HG03342 (cell line): Measurements from ENCODE around the gene CDK12.

Experiments
- ATAC-seq: cut with Tn5 transposase; IDR thresholded peaks from one replicate; pipeline ENCODE4 v1.9.1; 2021; ENCODE audit warnings: mild to moderate bottlenecking, moderate library complexity; ENCODE audit not compliant: unreplicated experiment

Gene CDK12

GRCh38 chr17:39547713-39548478 is 86.6 kb downstream of the CDK12 start:
- no peak for ATAC-seq

- no peak for ATAC-seq
Measured at GRCh38 chr17:39548494-39549225, 87.4 kb downstream of the CDK12 start.

- ATAC-seq, result no peak
Measured at GRCh38 chr17:39549747-39550573, 88.7 kb downstream of the CDK12 start.

- ATAC-seq, result no peak
Measured at GRCh38 chr17:39551879-39552278, 90.6 kb downstream of the CDK12 start.

- ATAC-seq, result no peak
Measured at GRCh38 chr17:39553341-39553945, 92.2 kb downstream of the CDK12 start.

- no peak for ATAC-seq
Measured at GRCh38 chr17:39555368-39555767, 94.1 kb downstream of the CDK12 start.

GRCh38 chr17:39556423-39556822 is 95.1 kb downstream of the CDK12 start:
- no peak for ATAC-seq

- no peak for ATAC-seq
Measured at GRCh38 chr17:39562395-39562794, 101.1 kb downstream of the CDK12 start.

GRCh38 chr17:39562976-39563375 is 101.7 kb downstream of the CDK12 start:
- no peak for ATAC-seq

- no peak for ATAC-seq
Measured at GRCh38 chr17:39563476-39563875, 102.2 kb downstream of the CDK12 start.

GRCh38 chr17:39564211-39564848 is 103.0 kb downstream of the CDK12 start:
- ATAC-seq, result no peak

- no peak for ATAC-seq
Measured at GRCh38 chr17:39566094-39566850, 105.0 kb downstream of the CDK12 start.

GRCh38 chr17:39568702-39569101 is 107.4 kb downstream of the CDK12 start:
- no peak for ATAC-seq

- ATAC-seq, result no peak
Measured at GRCh38 chr17:39569126-39569525, 107.8 kb downstream of the CDK12 start.

- ATAC-seq, result no peak
Measured at GRCh38 chr17:39572121-39572520, 110.8 kb downstream of the CDK12 start.

- ATAC-seq, result no peak
Measured at GRCh38 chr17:39573447-39574298, 112.4 kb downstream of the CDK12 start.

- no peak for ATAC-seq
Measured at GRCh38 chr17:39576187-39576586, 114.9 kb downstream of the CDK12 start.

GRCh38 chr17:39578272-39578671 is 117.0 kb downstream of the CDK12 start:
- ATAC-seq, result no peak
